Activated CD8-positive, alpha-beta memory T cell treated with anti-CD3 and anti-CD28 coated beads for 48 hours (primary cell): ENCODE data around the gene EXO1.
"Not testable (repeated sequence)": the region's sequence is repeated elsewhere in the genome, so short reads cannot be mapped to it uniquely, and the experiment has no call there.

ENCODE experiments used
- DNase-seq, 3 experiments: peaks; one replicate each; pipeline ENCODE4 v3.0.0-alpha.2; 2020; ENCODE audit warnings: low read depth in 2 of 3, low spot score in 2 of 3

The EXO1 gene

GRCh38 chr1:241834733-241835377 is 13.1 kb upstream of the EXO1 start:
- DNase-seq, result no peak

DNA sequence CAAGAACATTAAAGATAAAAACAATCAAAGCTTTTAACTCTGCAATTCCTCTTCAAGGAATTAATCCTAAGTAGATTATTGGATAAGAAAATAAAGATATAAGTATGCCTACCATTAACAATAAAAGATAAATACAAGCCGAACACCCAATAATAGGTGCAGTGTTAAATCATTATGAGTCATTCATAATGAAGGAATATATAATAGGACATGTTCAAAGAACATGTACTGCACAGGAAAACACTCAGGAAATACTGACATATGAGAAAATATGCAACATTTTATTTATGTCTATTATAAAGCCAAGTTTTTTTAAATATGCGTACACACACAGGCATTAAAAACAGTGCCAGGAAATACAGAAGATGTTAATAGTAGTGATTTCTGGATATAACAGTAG is 11.1 kb upstream of the EXO1 start:
- no peak for DNase-seq

DNA sequence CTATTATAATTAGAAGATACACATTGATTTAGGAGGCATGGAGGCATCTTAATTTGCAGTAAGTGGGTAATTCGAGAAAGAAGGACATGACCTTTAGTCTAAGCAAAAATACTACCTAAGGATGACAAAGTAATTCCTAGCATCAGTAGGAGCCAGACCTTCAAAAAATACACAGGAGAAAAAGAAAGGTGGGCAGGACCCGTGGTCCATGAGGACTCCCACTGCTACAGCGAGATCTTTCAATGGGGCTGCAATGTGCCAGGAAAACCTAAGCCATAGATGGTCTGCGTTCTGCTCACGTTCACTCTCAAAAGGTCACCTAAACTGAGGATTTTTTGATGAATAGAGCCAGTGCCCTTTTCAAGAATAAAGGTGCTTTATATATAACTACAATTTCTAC is 10.6 kb upstream of the EXO1 start:
- no peak for DNase-seq

DNA sequence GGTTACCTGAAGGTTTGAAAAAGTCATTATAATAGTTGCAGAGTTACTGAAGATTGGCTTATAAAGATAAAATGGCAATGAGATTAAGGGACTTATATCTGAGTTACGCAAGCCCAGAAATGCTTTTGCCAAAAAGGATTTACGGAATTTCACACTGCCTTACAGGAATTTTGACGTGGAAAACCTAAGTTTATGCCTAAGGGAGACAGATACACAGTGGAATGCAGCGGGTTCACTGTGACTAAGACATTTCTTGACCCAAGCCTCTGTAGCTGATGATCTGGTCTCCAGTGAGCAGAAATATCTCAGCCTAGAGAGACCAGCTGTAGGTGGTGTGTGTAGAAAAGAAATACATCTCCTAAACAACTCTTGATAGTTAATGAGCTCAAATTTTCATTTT is 10.1 kb upstream of the EXO1 start:
- no peak for DNase-seq

DNA sequence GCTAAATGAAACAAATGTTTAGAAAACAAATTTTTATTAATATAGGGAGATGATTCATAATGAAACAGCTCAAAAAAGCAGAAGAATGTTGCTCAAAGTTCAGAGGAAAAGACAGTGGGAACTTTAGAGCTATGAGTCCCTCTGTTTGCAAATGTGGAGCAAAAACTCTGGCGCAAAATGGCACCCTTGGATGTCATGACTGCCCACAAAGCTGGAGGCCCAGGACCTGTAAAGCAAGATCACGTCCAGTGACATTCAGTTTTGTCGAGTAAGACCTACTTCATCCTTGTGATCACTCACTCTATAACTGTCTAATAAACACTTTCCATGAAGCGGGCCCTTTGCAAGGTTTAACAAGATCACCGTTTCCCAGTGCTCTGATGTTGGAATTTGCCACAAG is 9.1 kb upstream of the EXO1 start:
- no peak for DNase-seq

GRCh38 chr1:241839369-241839979 is 8.5 kb upstream of the EXO1 start:
- DNase-seq, result no peak

DNA sequence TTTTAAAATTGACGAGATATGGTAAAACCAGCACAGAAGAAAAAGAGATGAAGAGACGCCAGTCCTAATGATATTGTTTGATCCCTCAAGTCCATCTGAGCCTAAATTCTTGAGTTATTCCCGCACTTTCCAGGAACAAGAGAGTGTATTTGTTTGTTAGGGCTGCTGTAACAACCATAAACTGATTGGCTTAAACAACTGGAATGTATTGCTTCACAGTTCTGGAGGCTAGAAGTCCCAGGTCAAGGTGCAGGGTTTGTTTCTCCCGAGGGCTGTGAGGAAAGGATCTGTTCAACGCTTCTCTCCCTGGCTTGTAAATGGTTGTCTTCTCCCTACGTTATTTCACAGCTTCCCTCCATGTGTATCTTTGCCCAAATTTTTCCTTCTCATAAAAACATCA is 7.8 kb upstream of the EXO1 start:
- no peak for DNase-seq

DNA sequence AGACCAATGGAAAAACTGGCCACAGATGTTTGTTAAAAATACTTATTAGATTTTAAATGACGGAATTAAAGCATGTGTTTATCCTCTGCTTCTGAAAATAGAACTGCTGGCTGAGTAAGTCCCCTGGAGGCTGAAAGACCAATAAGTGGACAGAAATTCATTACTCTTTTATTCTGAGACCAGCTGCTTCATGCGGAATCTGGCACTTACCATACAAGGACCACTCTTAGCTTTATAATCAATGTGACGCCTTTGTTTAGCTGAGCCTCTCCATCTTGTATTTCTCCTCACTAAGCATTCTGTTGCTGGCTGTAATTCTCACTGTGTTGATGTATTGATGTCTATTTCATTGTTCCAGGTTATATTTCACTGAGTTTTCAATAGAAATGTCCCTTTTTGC is 6.3 kb upstream of the EXO1 start:
- DNase-seq, result no peak

GRCh38 chr1:241842565-241842964 is 5.4 kb upstream of the EXO1 start:
- no peak for DNase-seq

DNA sequence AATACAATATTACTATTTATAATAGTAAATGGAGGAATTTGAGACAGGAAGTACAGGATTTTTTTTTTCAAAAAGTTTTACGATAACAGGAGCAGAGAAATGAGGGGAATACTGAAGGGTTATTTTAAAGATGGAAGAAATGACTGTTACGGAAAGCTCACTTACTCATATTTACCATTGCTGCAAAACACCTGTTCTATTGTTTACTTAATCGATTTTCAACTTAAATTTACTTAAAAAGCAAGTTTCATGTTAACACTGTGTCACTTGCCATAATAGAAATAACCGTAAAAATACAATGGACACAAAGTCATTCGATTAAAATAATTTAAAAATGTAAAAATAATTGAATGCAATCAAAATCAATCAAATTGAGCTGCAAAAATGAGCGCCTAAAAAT is 3.4 kb upstream of the EXO1 start:
- no peak for DNase-seq

GRCh38 chr1:241846375-241846774 is 1.6 kb upstream of the EXO1 start:
- no peak for DNase-seq

GRCh38 chr1:241846862-241847539 is 1.0 kb upstream of the EXO1 start:
- no peak for DNase-seq

DNA sequence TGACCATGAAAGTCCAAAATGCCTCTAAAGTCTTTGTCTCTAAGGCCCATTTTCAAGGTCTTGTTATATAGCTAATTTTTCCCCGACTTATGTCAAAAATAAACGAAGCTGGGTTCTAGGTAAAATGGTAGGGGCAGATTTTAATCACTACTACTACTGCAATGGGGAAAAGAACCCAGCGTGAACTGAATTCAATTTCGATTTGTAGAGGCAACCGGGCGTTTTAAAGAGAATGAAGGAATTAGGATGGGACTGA is 536 bp upstream of the EXO1 start:
- DNase-seq, result no peak

- DNase-seq, result no peak
These were observed 811 bp downstream of the EXO1 start for GRCh38 chr1:241848686-241849344.

DNA sequence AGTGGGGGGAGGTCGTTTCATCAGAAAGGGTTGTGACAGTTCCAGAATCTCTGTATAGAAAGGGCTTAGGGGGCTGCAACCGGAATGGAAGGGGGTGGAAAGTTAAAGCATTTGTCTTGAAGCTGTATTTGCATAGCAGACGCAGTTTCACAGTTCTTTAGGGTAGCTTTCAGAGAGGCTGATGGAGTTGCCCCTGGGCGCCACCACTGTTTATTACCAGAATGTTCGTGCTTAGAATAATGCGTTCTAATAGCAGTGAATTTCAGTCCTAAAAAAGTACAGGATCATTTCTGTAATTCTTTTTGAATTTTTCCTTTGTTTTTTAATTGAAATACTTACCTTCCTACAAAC is 1.3 kb downstream of the EXO1 start:
- DNase-seq, result no peak

DNA sequence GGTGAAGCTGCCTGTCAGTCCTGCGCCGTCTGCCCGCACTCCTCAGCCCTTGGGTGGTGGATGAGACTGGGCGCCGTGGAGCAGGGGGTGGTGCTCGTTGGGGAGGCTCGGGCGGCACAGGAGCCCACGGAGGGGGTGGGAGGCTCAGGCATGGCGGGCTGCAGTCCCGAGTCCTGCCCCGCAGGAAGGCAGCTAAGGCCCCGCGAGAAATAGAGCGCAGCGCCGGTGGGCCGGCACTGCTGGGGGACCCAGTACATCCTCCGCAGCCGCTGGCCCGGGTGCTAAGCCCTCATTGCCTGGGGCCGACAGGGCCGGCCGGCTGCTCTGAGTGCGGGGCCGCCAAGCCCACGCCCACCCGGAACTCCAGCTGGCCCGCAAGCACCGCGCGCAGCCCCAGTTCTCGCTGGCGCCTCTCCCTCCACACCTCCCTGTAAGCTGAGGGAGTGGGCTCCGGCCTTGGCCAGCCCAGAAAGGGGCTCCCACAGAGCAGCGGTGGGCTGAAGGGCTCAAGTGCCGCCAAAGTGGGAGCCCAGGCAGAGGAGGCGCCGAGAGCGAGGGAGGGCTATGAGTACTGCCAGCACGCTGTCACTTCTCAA is 7.6 kb downstream of the EXO1 start:
- DNase-seq, result not testable (repeated sequence)

DNA sequence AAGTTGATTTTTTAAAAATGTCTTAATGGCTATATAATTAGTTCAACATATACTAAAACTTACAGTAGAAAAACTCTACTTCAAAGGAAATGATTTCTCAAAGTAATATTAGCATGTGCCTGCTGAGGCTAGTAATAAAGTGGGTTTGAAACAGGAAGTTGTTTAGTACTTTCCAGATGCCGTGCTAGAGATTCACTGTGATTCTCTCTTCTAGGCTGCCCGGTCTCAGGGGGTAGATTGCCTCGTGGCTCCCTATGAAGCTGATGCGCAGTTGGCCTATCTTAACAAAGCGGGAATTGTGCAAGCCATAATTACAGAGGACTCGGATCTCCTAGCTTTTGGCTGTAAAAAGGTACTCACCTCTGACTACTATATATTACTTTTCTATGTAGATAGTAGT is 9.1 kb downstream of the EXO1 start:
- no peak for DNase-seq

- DNase-seq, result no peak
These were observed 12.9 kb downstream of the EXO1 start for GRCh38 chr1:241860922-241861321.

DNA sequence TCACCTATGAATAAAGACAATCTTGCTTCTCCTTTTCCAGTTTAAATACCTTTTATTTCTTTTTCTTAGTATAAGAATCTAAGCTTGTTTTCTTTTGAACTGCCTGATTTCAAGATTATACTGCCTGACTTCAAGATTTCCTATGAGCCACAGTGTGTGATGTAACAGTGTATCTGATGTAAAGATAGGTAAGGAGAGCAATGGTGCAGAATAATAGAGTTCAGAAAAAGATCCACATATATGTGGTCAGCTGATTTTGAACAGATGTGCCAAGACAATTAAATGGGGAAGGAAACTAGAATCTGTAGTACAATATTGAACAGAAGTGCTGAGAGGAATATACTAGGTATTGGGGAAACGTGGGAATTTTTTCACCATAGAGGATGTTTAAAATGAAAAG is 21.0 kb downstream of the EXO1 start:
- no peak for DNase-seq

GRCh38 chr1:241870336-241870735 is 22.3 kb downstream of the EXO1 start:
- DNase-seq, result no peak

- DNase-seq, result no peak
These were observed 22.9 kb downstream of the EXO1 start for GRCh38 chr1:241870746-241871430.

DNA sequence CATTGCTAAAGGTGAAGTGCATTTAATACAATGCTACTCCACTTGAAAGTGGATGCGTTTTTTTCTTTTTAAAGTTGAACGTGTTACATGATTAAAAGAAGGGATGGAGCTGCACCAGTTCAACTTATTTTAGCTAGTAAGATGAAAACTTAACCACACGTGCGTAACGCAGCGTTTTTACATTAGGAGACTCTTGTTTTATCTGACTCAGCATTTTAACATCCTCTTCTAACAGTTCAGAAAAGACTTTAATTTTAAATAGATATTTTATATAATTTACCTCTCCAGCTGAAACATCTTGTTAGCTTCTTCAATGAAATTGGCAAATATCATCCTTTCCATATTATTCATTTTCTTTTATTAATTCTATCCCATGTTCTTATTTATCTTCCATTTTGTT is 33.4 kb downstream of the EXO1 start:
- no peak for DNase-seq
